Vagina (tissue), 2 donors: ENCODE data around the gene CDKN2A. TPM values are rescaled to one million over a fixed set of nuclear protein-coding genes. Genes with fewer than 3 reads are reported as not detected.

ENCODE experiments used
- DNase-seq, 2 donors: peaks; one replicate each; pipeline ENCODE4 v3.0.0-alpha.2; 2017; ENCODE audit errors: extremely low spot score in 2 of 2
- H3K27ac ChIP-seq: fragments of 200-600 bp; sonication (generic); one replicate; pipeline ENCODE4 v1.5.1; 2019
- H3K27me3 ChIP-seq: fragments of 200-600 bp; sonication (generic); one replicate; pipeline ENCODE4 v1.5.1; 2019
- H3K36me3 ChIP-seq, 2 donors: fragments of 200-600 bp; sonication (generic); one replicate each; pipeline ENCODE4 v1.5.1; 2017 to 2019
- H3K4me1 ChIP-seq: fragments of 200-600 bp; sonication (generic); one replicate; pipeline ENCODE4 v1.5.1; 2019
- H3K4me3 ChIP-seq, 2 donors: fragments of 200-600 bp; sonication (generic); 1 replicate in 1 of 2; 2 replicates in 1 of 2; pipeline ENCODE4 v1.5.1; 2016 to 2019
- H3K9me3 ChIP-seq: fragments of 200-600 bp; sonication (generic); one replicate; pipeline ENCODE4 v1.5.1; 2019
- POLR2A ChIP-seq, 2 donors: fragments of 450-650 bp; IDR thresholded peaks; one replicate each; pipeline ENCODE4 v1.6.1; 2017; ENCODE audit warnings: antibody characterized with exemption in 2 of 2, mild to moderate bottlenecking in 2 of 2, moderate library complexity in 2 of 2
- POLR2AphosphoS5 ChIP-seq, 2 donors: sonication (generic); formaldehyde crosslinking; IDR thresholded peaks; one replicate each; pipeline ENCODE4 v1.9.0; 2017; ENCODE audit warnings: antibody characterized with exemption in 2 of 2, mild to moderate bottlenecking in 2 of 2, low read depth in 1 of 2; ENCODE audit not compliant: insufficient read depth in 1 of 2
- intact Hi-C: fragments of 100-400 bp; cut with DNase I; formaldehyde crosslinking; loops from one replicate; pipeline ENCODE4 v1.15.1; 2023
- total RNA-seq: library from RNA; depleted of rRNA; stranded (reverse); fragments of >200 nt; gene quantifications from one replicate; pipeline ENCODE4 v1.2.3, GENCODE V29; 2016
- TF ChIP-seq, protein P1 (sequence below), 3 experiments: fragments of 450-650 bp in 2 of 3; fragments of 200-600 bp in 1 of 3; sonication (generic) in 1 of 3; IDR thresholded peaks; one replicate each; pipeline ENCODE4 v1.5.1; 2017 to 2019; ENCODE audit warnings: antibody characterized with exemption in 3 of 3, mild to moderate bottlenecking in 2 of 3, moderate library complexity in 2 of 3

Gene CDKN2A
- total RNA-seq, 1 donor from 2014 or later = 25.8 TPM

- no peak overlapping the region for H3K27ac ChIP-seq
- H3K27me3 ChIP-seq = no peaks in the 10 kb centered on the region
- DNase-seq = no peak
- H3K4me3 ChIP-seq = no peak overlapping the region
- H3K36me3 ChIP-seq = no peaks in the 10 kb centered on the region
- H3K9me3 ChIP-seq = no peaks in the 10 kb centered on the region
- TF ChIP-seq, protein P1, sequence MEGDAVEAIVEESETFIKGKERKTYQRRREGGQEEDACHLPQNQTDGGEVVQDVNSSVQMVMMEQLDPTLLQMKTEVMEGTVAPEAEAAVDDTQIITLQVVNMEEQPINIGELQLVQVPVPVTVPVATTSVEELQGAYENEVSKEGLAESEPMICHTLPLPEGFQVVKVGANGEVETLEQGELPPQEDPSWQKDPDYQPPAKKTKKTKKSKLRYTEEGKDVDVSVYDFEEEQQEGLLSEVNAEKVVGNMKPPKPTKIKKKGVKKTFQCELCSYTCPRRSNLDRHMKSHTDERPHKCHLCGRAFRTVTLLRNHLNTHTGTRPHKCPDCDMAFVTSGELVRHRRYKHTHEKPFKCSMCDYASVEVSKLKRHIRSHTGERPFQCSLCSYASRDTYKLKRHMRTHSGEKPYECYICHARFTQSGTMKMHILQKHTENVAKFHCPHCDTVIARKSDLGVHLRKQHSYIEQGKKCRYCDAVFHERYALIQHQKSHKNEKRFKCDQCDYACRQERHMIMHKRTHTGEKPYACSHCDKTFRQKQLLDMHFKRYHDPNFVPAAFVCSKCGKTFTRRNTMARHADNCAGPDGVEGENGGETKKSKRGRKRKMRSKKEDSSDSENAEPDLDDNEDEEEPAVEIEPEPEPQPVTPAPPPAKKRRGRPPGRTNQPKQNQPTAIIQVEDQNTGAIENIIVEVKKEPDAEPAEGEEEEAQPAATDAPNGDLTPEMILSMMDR (IDR thresholded peaks at IDR 0.05) = no peak
- TF ChIP-seq POLR2A (IDR thresholded peaks at IDR 0.05) (no peak), POLR2AphosphoS5 (IDR thresholded peaks at IDR 0.05; ENCODE audit: insufficient read depth in 1 of 2, low read depth in 1 of 2) (no peak)
- intact Hi-C loops = no loop called here
- peaks cover 11% of the 10 kb centered on the region for H3K4me1 ChIP-seq
These were observed 4.6 kb downstream of the CDKN2A start for GRCh38 chr9:21989440-21990189.

- H3K36me3 ChIP-seq = no peaks in the 10 kb centered on the region
- DNase-seq = no peak
- no peaks in the 10 kb centered on the region for H3K9me3 ChIP-seq
- peaks cover under 1% of the 10 kb centered on the region for H3K4me1 ChIP-seq
- H3K27me3 ChIP-seq = no peaks in the 10 kb centered on the region
- no peak overlapping the region for H3K4me3 ChIP-seq
- TF ChIP-seq POLR2AphosphoS5 (IDR thresholded peaks at IDR 0.05; ENCODE audit: insufficient read depth in 1 of 2, low read depth in 1 of 2) (no peak), POLR2A (IDR thresholded peaks at IDR 0.05) (no peak)
- TF ChIP-seq, protein P1 (IDR thresholded peaks at IDR 0.05) = no peak
- intact Hi-C loops = no loop called here
- H3K27ac ChIP-seq = no peak overlapping the region
These were observed 5.9 kb downstream of the CDKN2A start for GRCh38 chr9:21988056-21988990.

DNA sequence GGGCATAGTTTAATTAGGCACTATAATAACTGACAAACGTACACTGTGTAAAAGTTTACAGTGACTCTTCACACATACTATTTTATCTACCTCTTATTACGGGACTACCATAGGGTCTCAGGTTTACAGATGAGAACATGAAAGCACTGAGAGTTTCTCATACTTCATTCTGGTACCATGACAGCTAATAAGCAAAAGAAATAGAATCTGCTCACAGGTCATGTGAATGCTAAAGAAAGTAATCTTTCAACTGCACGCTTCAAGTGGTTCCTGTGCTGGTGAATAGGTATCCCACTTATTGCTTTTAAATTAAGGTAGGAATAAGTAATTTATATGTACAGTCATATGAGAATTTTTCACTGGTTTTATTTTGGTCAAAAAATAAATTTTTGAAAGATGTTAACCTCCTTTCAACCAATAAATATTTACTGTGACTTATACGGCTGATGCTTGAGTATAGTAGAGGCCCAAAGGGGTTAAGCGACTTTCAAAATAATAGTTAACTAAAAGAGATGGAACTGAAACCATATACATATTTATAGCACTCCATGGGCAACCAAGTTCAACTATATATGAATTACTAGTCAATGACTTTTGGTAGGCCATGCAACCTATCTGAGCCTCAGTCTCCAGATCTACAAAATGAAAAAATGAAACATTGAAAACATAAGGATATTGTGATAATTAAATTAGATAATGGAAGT lies 8.1 kb downstream of the CDKN2A start:
- H3K9me3 ChIP-seq = no peaks in the 10 kb centered on the region
- no peak for DNase-seq
- no peak overlapping the region for H3K4me3 ChIP-seq
- H3K36me3 ChIP-seq = no peaks in the 10 kb centered on the region
- H3K27me3 ChIP-seq = no peaks in the 10 kb centered on the region
- intact Hi-C loops = no loop called here
- no peak overlapping the region for H3K27ac ChIP-seq
- TF ChIP-seq, protein P1 (IDR thresholded peaks at IDR 0.05) = no peak
- no peak for TF ChIP-seq POLR2A (IDR thresholded peaks at IDR 0.05)
- TF ChIP-seq POLR2AphosphoS5 (IDR thresholded peaks at IDR 0.05; ENCODE audit: insufficient read depth in 1 of 2, low read depth in 1 of 2) = no peak
- H3K4me1 ChIP-seq = no peaks in the 10 kb centered on the region

DNA sequence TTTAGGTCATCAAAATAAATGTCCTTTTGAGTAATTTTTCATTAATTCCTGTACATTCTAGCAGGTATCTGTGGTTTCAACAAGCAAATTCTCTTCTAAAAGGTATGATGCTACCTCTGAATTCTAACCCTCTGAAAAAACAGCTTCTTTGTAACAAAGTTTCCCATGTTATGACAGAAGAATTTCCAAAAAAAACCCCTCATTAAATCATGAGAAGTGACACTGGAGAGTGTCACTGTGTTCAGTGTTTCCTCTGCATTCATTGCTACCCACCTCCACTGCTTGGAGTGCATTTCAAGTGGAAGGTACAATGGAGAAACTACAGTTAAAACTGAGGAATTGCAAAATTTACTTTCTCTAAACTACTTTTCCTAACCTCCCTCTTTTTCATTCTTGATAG lies 10.1 kb downstream of the CDKN2A start:
- intact Hi-C loops = no loop called here

More for the DNA sequence above, 10.1 kb downstream of the CDKN2A start:
- H3K36me3 ChIP-seq = no peaks in the 10 kb centered on the region
- no peaks in the 10 kb centered on the region for H3K4me1 ChIP-seq
- H3K27ac ChIP-seq = no peak overlapping the region
- H3K27me3 ChIP-seq = no peaks in the 10 kb centered on the region
- H3K9me3 ChIP-seq = no peaks in the 10 kb centered on the region
- no peak overlapping the region for H3K4me3 ChIP-seq
- TF ChIP-seq, protein P1 (IDR thresholded peaks at IDR 0.05) = no peak
- TF ChIP-seq POLR2A (IDR thresholded peaks at IDR 0.05) = no peak
- no peak for TF ChIP-seq POLR2AphosphoS5 (IDR thresholded peaks at IDR 0.05; ENCODE audit: insufficient read depth in 1 of 2, low read depth in 1 of 2)
- no peak for DNase-seq
